ENCODE measurements around the gene ZSWIM2. TPM values are rescaled to one million over a fixed set of nuclear protein-coding genes. Genes with fewer than 3 reads are reported as not detected.

The ZSWIM2 gene
- polyA plus RNA-seq, 1 donor from 2014 or later = not detected

DNA sequence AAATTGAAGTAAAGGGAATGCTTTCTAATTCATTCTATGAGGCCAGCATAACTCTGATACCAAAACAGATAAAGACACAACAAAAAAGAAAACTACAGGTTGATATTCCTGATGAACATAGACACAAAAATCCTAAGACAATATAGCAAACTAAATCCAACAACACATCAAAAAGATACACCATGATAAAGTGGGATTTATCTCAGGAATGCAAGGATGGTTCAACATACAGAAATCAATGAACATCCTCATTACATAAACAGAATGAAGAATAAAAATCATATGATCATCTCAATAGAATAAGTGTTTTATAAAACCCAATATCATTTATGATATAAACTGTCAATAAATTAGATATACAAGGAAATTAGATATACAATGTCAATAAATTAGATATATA, 65.7 kb downstream of the ZSWIM2 start:
- H3K36me3 ChIP-seq (ENCODE audit: insufficient read depth, low read length) = no peaks in the 10 kb centered on the region
- TF ChIP-seq RAD21 (conservative IDR thresholded peaks at IDR 0.05) (no peak), POLR2AphosphoS5 (IDR thresholded peaks at IDR 0.05) (no peak), TAF1 (IDR thresholded peaks at IDR 0.05; ENCODE audit: low read depth) (no peak), SMC3 (conservative IDR thresholded peaks at IDR 0.05; ENCODE audit: poor library complexity) (no peak), REST (IDR thresholded peaks at IDR 0.05; ENCODE audit: borderline replicate concordance) (no peak), MXI1 (conservative IDR thresholded peaks at IDR 0.05; ENCODE audit: poor library complexity, severe bottlenecking) (no peak), EP300 (conservative IDR thresholded peaks at IDR 0.05; ENCODE audit: poor library complexity, severe bottlenecking) (no peak), EZH2 (IDR thresholded peaks at IDR 0.05; ENCODE audit: borderline replicate concordance, insufficient read depth, low read length, poor library complexity, severe bottlenecking) (no peak)
- TF ChIP-seq, protein P1, sequence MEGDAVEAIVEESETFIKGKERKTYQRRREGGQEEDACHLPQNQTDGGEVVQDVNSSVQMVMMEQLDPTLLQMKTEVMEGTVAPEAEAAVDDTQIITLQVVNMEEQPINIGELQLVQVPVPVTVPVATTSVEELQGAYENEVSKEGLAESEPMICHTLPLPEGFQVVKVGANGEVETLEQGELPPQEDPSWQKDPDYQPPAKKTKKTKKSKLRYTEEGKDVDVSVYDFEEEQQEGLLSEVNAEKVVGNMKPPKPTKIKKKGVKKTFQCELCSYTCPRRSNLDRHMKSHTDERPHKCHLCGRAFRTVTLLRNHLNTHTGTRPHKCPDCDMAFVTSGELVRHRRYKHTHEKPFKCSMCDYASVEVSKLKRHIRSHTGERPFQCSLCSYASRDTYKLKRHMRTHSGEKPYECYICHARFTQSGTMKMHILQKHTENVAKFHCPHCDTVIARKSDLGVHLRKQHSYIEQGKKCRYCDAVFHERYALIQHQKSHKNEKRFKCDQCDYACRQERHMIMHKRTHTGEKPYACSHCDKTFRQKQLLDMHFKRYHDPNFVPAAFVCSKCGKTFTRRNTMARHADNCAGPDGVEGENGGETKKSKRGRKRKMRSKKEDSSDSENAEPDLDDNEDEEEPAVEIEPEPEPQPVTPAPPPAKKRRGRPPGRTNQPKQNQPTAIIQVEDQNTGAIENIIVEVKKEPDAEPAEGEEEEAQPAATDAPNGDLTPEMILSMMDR (IDR thresholded peaks at IDR 0.05; ENCODE audit: poor library complexity, severe bottlenecking) = no peak
- H3K4me3 ChIP-seq (ENCODE audit: low read length) = no peak overlapping the region
- no peaks in the 10 kb centered on the region for H3K79me2 ChIP-seq (replicated peaks; ENCODE audit: insufficient read depth, low read length)
- no peaks in the 10 kb centered on the region for H3K27me3 ChIP-seq (ENCODE audit: insufficient read depth, low read depth, low read length)
- no peaks in the 10 kb centered on the region for H4K20me1 ChIP-seq (ENCODE audit: insufficient read depth)
- H3K9me2 ChIP-seq (ENCODE audit: insufficient read depth, low read length) = no peaks in the 10 kb centered on the region
- no peak overlapping the region for H3K4me2 ChIP-seq (ENCODE audit: low read length)
- no peaks in the 10 kb centered on the region for H3F3A ChIP-seq (ENCODE audit: insufficient read depth, low read length, poor library complexity, severe bottlenecking)
- no peak overlapping the region for H3K9ac ChIP-seq (ENCODE audit: low read length)
- no peak overlapping the region for H3K27ac ChIP-seq (ENCODE audit: low read length)
- no peaks in the 10 kb centered on the region for H3K9me3 ChIP-seq (ENCODE audit: low read length)
- no peak overlapping the region for H2AFZ ChIP-seq (ENCODE audit: low read depth, low read length)

- TF ChIP-seq SMC3 (conservative IDR thresholded peaks at IDR 0.05; ENCODE audit: poor library complexity) = peak; percentile 19
- peak; percentile 31 for TF ChIP-seq RAD21 (conservative IDR thresholded peaks at IDR 0.05)
- no peak for TF ChIP-seq TAF1 (IDR thresholded peaks at IDR 0.05; ENCODE audit: low read depth)
- H3K36me3 ChIP-seq (ENCODE audit: insufficient read depth, low read length) = no peaks in the 10 kb centered on the region
- no peaks in the 10 kb centered on the region for H3K9me3 ChIP-seq (ENCODE audit: low read length)
- no peaks in the 10 kb centered on the region for H3F3A ChIP-seq (ENCODE audit: insufficient read depth, low read length, poor library complexity, severe bottlenecking)
- no peaks in the 10 kb centered on the region for H3K27me3 ChIP-seq (ENCODE audit: insufficient read depth, low read depth, low read length)
- H3K9ac ChIP-seq (ENCODE audit: low read length) = no peak overlapping the region
- no peak overlapping the region for H3K4me2 ChIP-seq (ENCODE audit: low read length)
- H4K20me1 ChIP-seq (ENCODE audit: insufficient read depth) = no peaks in the 10 kb centered on the region
- no peaks in the 10 kb centered on the region for H3K9me2 ChIP-seq (ENCODE audit: insufficient read depth, low read length)
- H3K79me2 ChIP-seq (replicated peaks; ENCODE audit: insufficient read depth, low read length) = no peaks in the 10 kb centered on the region
- no peak overlapping the region for H3K4me3 ChIP-seq (ENCODE audit: low read length)
- no peak overlapping the region for H3K27ac ChIP-seq (ENCODE audit: low read length)
- H2AFZ ChIP-seq (ENCODE audit: low read depth, low read length) = no peak overlapping the region
These were observed 68.2 kb downstream of the ZSWIM2 start for GRCh38 chr2:186780701-186781316.

Other genes starting within 250 kb of the ZSWIM2 start
- 28.3 and 31.9 TPM in 2 replicates for gene FAM171B, start 155.1 kb downstream of the ZSWIM2 start, polyA plus RNA-seq